ENCODE measurements around the gene ADAM11. TPM values are rescaled to one million over a fixed set of nuclear protein-coding genes. Genes with fewer than 3 reads are reported as not detected.

The ADAM11 gene
- total and polyA plus RNA-seq, 12 donors, result 0.05 to 0.80 (median 0.32) TPM; not detected in 2

GRCh38 chr17:44763170-44763569, 4.4 kb downstream of the ADAM11 start:
- no peak for DNase-seq
- TF ChIP-seq POLR2A (IDR thresholded peaks at IDR 0.05), result no peak
- no peak for TF ChIP-seq CTCF (IDR thresholded peaks at IDR 0.05)
- WGBS, 4 donors, result 80 to 87% (median 86%) methylated on average over 5 of the region's 5 CpGs
- Histone ChIP-seq H3K4me1 (replicated peaks in 1 of 2) (peaks cover 4 to 6% of the 10 kb centered on the region in 2 donors), H3K36me3 (replicated peaks in 1 of 2) (no peaks in the 10 kb centered on the region), H3K27me3 (peaks cover 21% of the 10 kb centered on the region), H3K9me3 (replicated peaks in 1 of 3) (no peaks in the 10 kb centered on the region), H3K27ac (no peak overlapping the region), H3K4me3 (no peak overlapping the region)
- intact Hi-C loops (cut with DNase I), result no loop called here

GRCh38 chr17:44765965-44766364, 7.2 kb downstream of the ADAM11 start:
- Histone ChIP-seq H3K9me3 (replicated peaks in 1 of 3) (no peaks in the 10 kb centered on the region), H3K4me3 (no peak overlapping the region), H3K27me3 (peaks cover 3% of the 10 kb centered on the region), H3K36me3 (replicated peaks in 1 of 2) (no peaks in the 10 kb centered on the region), H3K4me1 (replicated peaks in 1 of 2) (no peaks in the 10 kb centered on the region), H3K27ac (no peak overlapping the region)
- no peak for TF ChIP-seq POLR2A (IDR thresholded peaks at IDR 0.05)
- no peak for TF ChIP-seq CTCF (IDR thresholded peaks at IDR 0.05)
- DNase-seq, result no peak
- intact Hi-C loops (cut with DNase I), result no loop called here
- WGBS, 4 donors, result 76 to 88% (median 79%) methylated on average over 10 to 11 of the region's 11 CpGs

- Histone ChIP-seq H3K4me3 (no peak overlapping the region), H3K9me3 (replicated peaks in 1 of 3) (no peaks in the 10 kb centered on the region), H3K36me3 (replicated peaks in 1 of 2) (no peaks in the 10 kb centered on the region), H3K27me3 (no peaks in the 10 kb centered on the region), H3K4me1 (replicated peaks in 1 of 2) (no peaks in the 10 kb centered on the region), H3K27ac (no peak overlapping the region)
- intact Hi-C loops (cut with DNase I), result no loop called here
- no peak for TF ChIP-seq CTCF (IDR thresholded peaks at IDR 0.05)
- no peak for TF ChIP-seq POLR2A (IDR thresholded peaks at IDR 0.05)
- 63 to 83% (median 67%) methylated on average over 4 to 8 of the region's 8 CpGs for WGBS, 4 donors
- DNase-seq, result no peak
Measured at GRCh38 chr17:44766409-44767038, 7.7 kb downstream of the ADAM11 start.

- H3K36me3 ChIP-seq (replicated peaks in 1 of 2), result no peaks in the 10 kb centered on the region
Measured at GRCh38 chr17:44767493-44767892, 8.7 kb downstream of the ADAM11 start.

More at GRCh38 chr17:44767493-44767892, 8.7 kb downstream of the ADAM11 start:
- no peak for TF ChIP-seq CTCF (IDR thresholded peaks at IDR 0.05)
- no peak for TF ChIP-seq POLR2A (IDR thresholded peaks at IDR 0.05)
- DNase-seq, result no peak
- no peaks in the 10 kb centered on the region for H3K4me1 ChIP-seq (replicated peaks in 1 of 2)
- H3K27ac ChIP-seq, result no peak overlapping the region
- intact Hi-C loops (cut with DNase I), result no loop called here
- no peak overlapping the region for H3K4me3 ChIP-seq
- H3K9me3 ChIP-seq (replicated peaks in 1 of 3), result no peaks in the 10 kb centered on the region
- peaks cover 3% of the 10 kb centered on the region for H3K27me3 ChIP-seq
- WGBS, 4 donors, result 65 to 83% (median 71%) methylated on average over 1 to 4 of the region's 4 CpGs

Measured in adrenal gland (tissue), 12 donors.